GM19463 (cell line): ENCODE data around the gene LDLR.
"Not testable (repeated sequence)": the region's sequence is repeated elsewhere in the genome, so short reads cannot be mapped to it uniquely, and the experiment has no call there.

Experiments
- ATAC-seq: cut with Tn5 transposase; IDR thresholded peaks from one replicate; pipeline ENCODE4 v1.9.1; 2021; ENCODE audit warnings: mild to moderate bottlenecking, moderate library complexity; ENCODE audit not compliant: unreplicated experiment

The LDLR gene

GRCh38 chr19:11103667-11104066 lies 14.4 kb downstream of the LDLR start:
- ATAC-seq = not testable (repeated sequence)

- no peak for ATAC-seq
These were observed 15.9 kb downstream of the LDLR start for GRCh38 chr19:11105014-11105636.

GRCh38 chr19:11106477-11106876 lies 17.2 kb downstream of the LDLR start:
- no peak for ATAC-seq

- no peak for ATAC-seq
These were observed 19.5 kb downstream of the LDLR start for GRCh38 chr19:11108746-11109145.

GRCh38 chr19:11111117-11111770 lies 22.0 kb downstream of the LDLR start:
- no peak for ATAC-seq

- no peak for ATAC-seq
These were observed 22.5 kb downstream of the LDLR start for GRCh38 chr19:11111771-11112144.

- ATAC-seq = no peak
These were observed 24.0 kb downstream of the LDLR start for GRCh38 chr19:11113140-11113708.

GRCh38 chr19:11115042-11115441 lies 25.8 kb downstream of the LDLR start:
- ATAC-seq = no peak

- ATAC-seq = no peak
These were observed 26.7 kb downstream of the LDLR start for GRCh38 chr19:11115895-11116446.

GRCh38 chr19:11116507-11116906 lies 27.2 kb downstream of the LDLR start:
- ATAC-seq = no peak

GRCh38 chr19:11121963-11122362 lies 32.7 kb downstream of the LDLR start:
- not testable (repeated sequence) for ATAC-seq

GRCh38 chr19:11123114-11123513 lies 33.9 kb downstream of the LDLR start:
- ATAC-seq = no peak

- ATAC-seq = not testable (repeated sequence)
These were observed 34.9 kb downstream of the LDLR start for GRCh38 chr19:11124157-11124556.

- no peak for ATAC-seq
These were observed 36.9 kb downstream of the LDLR start for GRCh38 chr19:11125994-11126685.

GRCh38 chr19:11127905-11128304 lies 38.6 kb downstream of the LDLR start:
- ATAC-seq = no peak

GRCh38 chr19:11130824-11131455 lies 41.7 kb downstream of the LDLR start:
- ATAC-seq = no peak

GRCh38 chr19:11131471-11131870 lies 42.2 kb downstream of the LDLR start:
- ATAC-seq = no peak

- no peak for ATAC-seq
These were observed 47.3 kb downstream of the LDLR start for GRCh38 chr19:11136400-11137101.

GRCh38 chr19:11137542-11138384 lies 48.5 kb downstream of the LDLR start:
- ATAC-seq = no peak
